Fibroblast of mammary gland (primary cell): ENCODE results near the gene PAM.

ENCODE experiments used
- DNase-seq: peaks from one replicate; pipeline ENCODE4 v3.0.0-alpha.2; 2010; ENCODE audit warnings: low read depth
- H3K4me3 ChIP-seq: 2 replicates; pipeline ENCODE4 v1.5.1; 2011; ENCODE audit warnings: low read depth, mild to moderate bottlenecking, low read length, moderate library complexity; ENCODE audit not compliant: control insufficient read depth
- CTCF ChIP-seq: conservative IDR thresholded peaks from 2 replicates; pipeline ENCODE4 v1.5.1; 2011; ENCODE audit warnings: low read depth, low read length, inconsistent platforms; ENCODE audit not compliant: control insufficient read depth, insufficient read depth

The PAM gene

GRCh38 chr5:103005276-103005675, 250.2 kb downstream of the PAM start:
- DNase-seq: no peak
- H3K4me3 ChIP-seq: no peak overlapping the region
- TF ChIP-seq CTCF: no peak

GRCh38 chr5:103006921-103007320, 251.8 kb downstream of the PAM start:
- no peak overlapping the region for H3K4me3 ChIP-seq
- TF ChIP-seq CTCF: no peak
- DNase-seq: no peak

- DNase-seq: no peak
- H3K4me3 ChIP-seq: no peak overlapping the region
- TF ChIP-seq CTCF: no peak
Observed at GRCh38 chr5:103010168-103010567, 255.1 kb downstream of the PAM start.

- no peak overlapping the region for H3K4me3 ChIP-seq
- DNase-seq: peak; percentile 24
- TF ChIP-seq CTCF: no peak
Observed at GRCh38 chr5:103013933-103014552, 258.9 kb downstream of the PAM start.

GRCh38 chr5:103014983-103015382, 259.9 kb downstream of the PAM start:
- no peak for TF ChIP-seq CTCF
- DNase-seq: peak; percentile 31
- no peak overlapping the region for H3K4me3 ChIP-seq

- no peak for DNase-seq
- H3K4me3 ChIP-seq: no peak overlapping the region
- TF ChIP-seq CTCF: no peak
Observed at GRCh38 chr5:103016167-103016566, 261.1 kb downstream of the PAM start.

GRCh38 chr5:103019804-103020203, 264.7 kb downstream of the PAM start:
- no peak for TF ChIP-seq CTCF
- no peak for DNase-seq
- H3K4me3 ChIP-seq: no peak overlapping the region
